CD14-positive monocyte (primary cell): Measurements from ENCODE around the gene CNOT2. TPM values are rescaled to one million over a fixed set of nuclear protein-coding genes. Genes with fewer than 3 reads are reported as not detected.
"Not testable (repeated sequence)": the region's sequence is repeated elsewhere in the genome, so short reads cannot be mapped to it uniquely, and the experiment has no call there.

Experiments
- DNase-seq, 3 donors: peaks; one replicate each; pipeline ENCODE4 v3.0.0-alpha.2; 2011 to 2022
- H2AFZ ChIP-seq: 2 replicates; pipeline ENCODE4 v1.6.0; 2012; ENCODE audit warnings: mild to moderate bottlenecking, low read depth, low read length, inconsistent platforms; ENCODE audit not compliant: insufficient read depth, poor library complexity, severe bottlenecking
- H3K27ac ChIP-seq, 2 donors: 1 replicate in 1 of 2; 2 replicates in 1 of 2; pipeline ENCODE4 v1.5.1; 2012 to 2013; ENCODE audit warnings: low read length in 2 of 2, control low read depth in 1 of 2, inconsistent platforms in 1 of 2, low read depth in 1 of 2, mild to moderate bottlenecking in 1 of 2
- H3K27me3 ChIP-seq, 2 donors: one replicate each; pipeline versions ENCODE4 v1.6.0 to v1.6.1; 2011 to 2013; ENCODE audit warnings: low read length in 2 of 2; ENCODE audit not compliant: control insufficient read depth in 2 of 2, insufficient read depth in 2 of 2
- H3K36me3 ChIP-seq, 2 donors: replicated peaks in 1 of 2; 1 replicate in 1 of 2; 2 replicates in 1 of 2; pipeline versions ENCODE4 v1.5.1 to v1.6.1; 2012 to 2013; ENCODE audit warnings: low read length in 2 of 2, control low read depth in 1 of 2, inconsistent platforms in 1 of 2, mild to moderate bottlenecking in 1 of 2; ENCODE audit not compliant: insufficient read depth in 2 of 2, control insufficient read depth in 1 of 2
- H3K4me1 ChIP-seq, 2 donors: 1 replicate in 1 of 2; 2 replicates in 1 of 2; pipeline versions ENCODE4 v1.5.1 to v1.6.1; 2012 to 2013; ENCODE audit warnings: low read length in 2 of 2, control low read depth in 1 of 2, inconsistent platforms in 1 of 2, mild to moderate bottlenecking in 1 of 2, moderate library complexity in 1 of 2; ENCODE audit not compliant: insufficient read depth in 2 of 2, control insufficient read depth in 1 of 2
- H3K4me2 ChIP-seq: replicated peaks from 2 replicates; pipeline ENCODE3; 2012; ENCODE audit warnings: low read length, moderate library complexity, mild to moderate bottlenecking; ENCODE audit not compliant: poor library complexity, severe bottlenecking; ENCODE audit errors: extremely low read depth
- H3K4me3 ChIP-seq, 3 experiments: fragments of 200-600 bp in 1 of 3; sonication (generic) in 1 of 3; replicated peaks in 1 of 3; 1 replicate in 2 of 3; 2 replicates in 1 of 3; pipeline ENCODE4 v1.5.1; 2011 to 2013; ENCODE audit warnings: low read length in 3 of 3, mild to moderate bottlenecking in 3 of 3, control low read depth in 2 of 3, low read depth in 2 of 3, inconsistent platforms in 1 of 3, moderate library complexity in 1 of 3
- H3K79me2 ChIP-seq: 2 replicates; pipeline ENCODE4 v1.6.0; 2012; ENCODE audit warnings: mild to moderate bottlenecking, control low read depth, inconsistent platforms, low read length, moderate library complexity; ENCODE audit not compliant: insufficient read depth
- H3K9ac ChIP-seq: 2 replicates; pipeline ENCODE4 v1.6.0; 2017; ENCODE audit warnings: low read length, mild to moderate bottlenecking; ENCODE audit not compliant: insufficient read depth, poor library complexity, severe bottlenecking
- H3K9me3 ChIP-seq, 2 donors: replicated peaks in 1 of 2; 1 replicate in 1 of 2; 2 replicates in 1 of 2; pipeline versions ENCODE4 v1.5.1 to v1.6.1; 2012 to 2013; ENCODE audit warnings: low read length in 2 of 2, control low read depth in 1 of 2; ENCODE audit not compliant: control insufficient read depth in 1 of 2, insufficient read depth in 1 of 2
- H4K20me1 ChIP-seq: 2 replicates; pipeline ENCODE4 v1.6.0; 2012; ENCODE audit warnings: mild to moderate bottlenecking, low read length, control low read depth, moderate library complexity; ENCODE audit not compliant: insufficient read depth
- H3K27ac Mint-ChIP-seq, 7 donors: one replicate each; pipeline ENCODE4 v1.8.0; 2020; ENCODE audit warnings: mild to moderate bottlenecking in 7 of 7, mixed read lengths in 7 of 7, moderate library complexity in 6 of 7, inconsistent platforms in 2 of 7
- H3K27me3 Mint-ChIP-seq, 3 donors: one replicate each; pipeline ENCODE4 v1.8.0; 2021 to 2022; ENCODE audit warnings: low read depth in 3 of 3, mild to moderate bottlenecking in 3 of 3, mixed read lengths in 3 of 3, moderate library complexity in 3 of 3, inconsistent platforms in 1 of 3
- H3K36me3 Mint-ChIP-seq, 2 donors: one replicate each; pipeline ENCODE4 v1.8.0; 2020; ENCODE audit warnings: mixed read lengths in 2 of 2, inconsistent platforms in 1 of 2, mild to moderate bottlenecking in 1 of 2
- H3K4me1 Mint-ChIP-seq: one replicate; pipeline ENCODE4 v1.8.0; 2020; ENCODE audit warnings: mild to moderate bottlenecking, mixed read lengths
- H3K4me3 Mint-ChIP-seq, 2 donors: one replicate each; pipeline ENCODE4 v1.8.0; 2020; ENCODE audit warnings: mild to moderate bottlenecking in 2 of 2, mixed read lengths in 2 of 2, moderate library complexity in 1 of 2
- H3K9me3 Mint-ChIP-seq, 7 donors: one replicate each; pipeline ENCODE4 v1.8.0; 2020 to 2022; ENCODE audit warnings: mixed read lengths in 7 of 7, mild to moderate bottlenecking in 6 of 7, moderate library complexity in 6 of 7, inconsistent platforms in 2 of 7
- WGBS: methylation state at CpG from one replicate; pipeline ENCODE4 v1.1.5; 2013; ENCODE audit warnings: missing lambda C conversion rate; ENCODE audit not compliant: insufficient coverage; 5-methylcytosine and 5-hydroxymethylcytosine counted together
- intact Hi-C, 2 donors: fragments of 100-400 bp; cut with micrococcal nuclease; formaldehyde crosslinking; loops; one replicate each; pipeline versions ENCODE4 v1.15.0 to v1.15.1; 2023
- polyA plus RNA-seq, 3 donors: library from polyadenylated mRNA; depleted of rRNA in 1 of 3; unstranded in 2 of 3; stranded (reverse) in 1 of 3; fragments of 300-500 nt in 2 of 3; fragments of >200 nt in 1 of 3; fragmentation: Illumina TruSeq in 2 of 3; gene quantifications; 1 replicate in 2 of 3; 2 replicates in 1 of 3; pipeline ENCODE4 v1.2.3, GENCODE V29; 2012 to 2021
- TF ChIP-seq, protein P1 (sequence below): fragments of 200-600 bp; IDR thresholded peaks from one replicate; pipeline ENCODE4 v1.8.0; 2022; ENCODE audit warnings: antibody characterized with exemption, mild to moderate bottlenecking

The CNOT2 gene
- polyA plus RNA-seq, 3 donors = 49.8 to 77.2 (median 72.7) TPM

DNA sequence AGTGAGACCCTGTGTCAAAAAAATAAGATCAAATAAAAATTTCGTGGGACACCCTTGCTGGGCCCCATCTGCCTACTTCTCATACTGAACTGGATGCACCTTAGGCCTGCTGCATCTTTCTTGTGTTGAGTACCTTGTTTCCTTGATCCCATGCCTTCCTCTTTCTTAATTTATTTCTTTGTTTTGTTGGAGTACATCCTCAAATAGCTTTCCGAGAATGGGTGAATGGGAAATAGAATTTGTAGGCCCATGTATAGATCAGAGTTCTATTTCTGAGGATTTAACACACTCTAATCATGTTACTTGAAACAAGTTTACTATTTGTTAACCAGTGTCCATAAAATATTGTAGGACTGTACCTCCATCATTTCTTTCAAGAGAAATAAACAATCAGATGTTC is 146.4 kb downstream of the CNOT2 start:
- H2AFZ ChIP-seq = no peak overlapping the region
- peaks cover 6 to 11% of the 10 kb centered on the region in 2 donors for H3K9me3 ChIP-seq
- H3K4me1 ChIP-seq = no peaks in the 10 kb centered on the region
- Mint-ChIP-seq H3K4me3 (no peak overlapping the region), H3K36me3 (no peaks in the 10 kb centered on the region), H3K9me3 (peaks cover 5 to 13% (median 8%) of the 10 kb centered on the region in 7 donors), H3K27me3 (peaks cover 0 to 2% (median 1%) of the 10 kb centered on the region in 3 donors), H3K4me1 (no peaks in the 10 kb centered on the region), H3K27ac (no peak overlapping the region)
- no peaks in the 10 kb centered on the region for H4K20me1 ChIP-seq
- H3K9ac ChIP-seq = no peak overlapping the region
- no peak for DNase-seq
- 83% methylated on average over 1 of the region's 2 CpGs for WGBS
- no peak overlapping the region for H3K27ac ChIP-seq
- no peaks in the 10 kb centered on the region for H3K36me3 ChIP-seq
- intact Hi-C loops = no loop called here
- TF ChIP-seq, protein P1, sequence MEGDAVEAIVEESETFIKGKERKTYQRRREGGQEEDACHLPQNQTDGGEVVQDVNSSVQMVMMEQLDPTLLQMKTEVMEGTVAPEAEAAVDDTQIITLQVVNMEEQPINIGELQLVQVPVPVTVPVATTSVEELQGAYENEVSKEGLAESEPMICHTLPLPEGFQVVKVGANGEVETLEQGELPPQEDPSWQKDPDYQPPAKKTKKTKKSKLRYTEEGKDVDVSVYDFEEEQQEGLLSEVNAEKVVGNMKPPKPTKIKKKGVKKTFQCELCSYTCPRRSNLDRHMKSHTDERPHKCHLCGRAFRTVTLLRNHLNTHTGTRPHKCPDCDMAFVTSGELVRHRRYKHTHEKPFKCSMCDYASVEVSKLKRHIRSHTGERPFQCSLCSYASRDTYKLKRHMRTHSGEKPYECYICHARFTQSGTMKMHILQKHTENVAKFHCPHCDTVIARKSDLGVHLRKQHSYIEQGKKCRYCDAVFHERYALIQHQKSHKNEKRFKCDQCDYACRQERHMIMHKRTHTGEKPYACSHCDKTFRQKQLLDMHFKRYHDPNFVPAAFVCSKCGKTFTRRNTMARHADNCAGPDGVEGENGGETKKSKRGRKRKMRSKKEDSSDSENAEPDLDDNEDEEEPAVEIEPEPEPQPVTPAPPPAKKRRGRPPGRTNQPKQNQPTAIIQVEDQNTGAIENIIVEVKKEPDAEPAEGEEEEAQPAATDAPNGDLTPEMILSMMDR = no peak
- no peak overlapping the region for H3K4me2 ChIP-seq
- H3K27me3 ChIP-seq = no peaks in the 10 kb centered on the region
- H3K79me2 ChIP-seq = no peaks in the 10 kb centered on the region
- H3K4me3 ChIP-seq = no peak overlapping the region

DNA sequence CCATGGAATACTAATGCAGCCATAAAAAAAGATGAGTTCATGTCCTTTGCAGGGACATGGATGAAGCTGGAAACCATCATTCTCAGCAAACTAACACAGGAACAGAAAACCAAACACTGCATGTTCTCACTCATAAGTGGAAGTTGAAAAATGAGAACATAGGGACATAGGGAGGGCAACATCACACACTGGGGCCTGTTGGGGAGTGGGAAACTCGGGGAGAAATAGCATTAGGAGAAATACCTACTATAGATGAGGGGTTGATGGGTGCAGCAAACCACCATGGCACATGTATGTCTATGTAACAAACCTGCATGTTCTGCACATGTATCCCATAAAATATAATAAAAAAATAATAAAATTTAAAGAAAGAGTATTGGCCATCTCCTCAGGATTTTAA is 149.4 kb downstream of the CNOT2 start:
- H2AFZ ChIP-seq, H3K4me3 ChIP-seq, H3K79me2 ChIP-seq, H3K27me3 Mint-ChIP-seq, H3K36me3 Mint-ChIP-seq, H3K36me3 ChIP-seq, H3K27ac ChIP-seq, H3K4me3 Mint-ChIP-seq, H3K27me3 ChIP-seq, DNase-seq, H3K4me1 Mint-ChIP-seq, H3K9ac ChIP-seq, H3K4me1 ChIP-seq, H4K20me1 ChIP-seq, intact Hi-C loops, H3K4me2 ChIP-seq: not testable (repeated sequence)
- WGBS = no CpG with 5 or more reads among the region's 1 CpG
- Mint-ChIP-seq H3K9me3 (peaks cover 5 to 18% (median 8%) of the 10 kb centered on the region in 7 donors), H3K27ac (peak overlapping the region in 1 of 7 donors; percentile 57)
- peaks cover 6 to 11% of the 10 kb centered on the region in 2 donors for H3K9me3 ChIP-seq
